ENCODE measurements around the gene PITX2.

The PITX2 gene

GRCh38 chr4:110636680-110637407 lies 14.0 kb upstream of the PITX2 start:
- DNase-seq (ENCODE audit: low read depth in 1 of 2, low spot score in 1 of 2), result no peak

GRCh38 chr4:110636171-110636679 lies 13.3 kb upstream of the PITX2 start:
- DNase-seq (ENCODE audit: low read depth in 1 of 2, low spot score in 1 of 2), result no peak

GRCh38 chr4:110635163-110635865 lies 12.4 kb upstream of the PITX2 start:
- DNase-seq (ENCODE audit: low read depth in 1 of 2, low spot score in 1 of 2), result no peak

- no peak for DNase-seq (ENCODE audit: low read depth in 1 of 2, low spot score in 1 of 2)
Observed at GRCh38 chr4:110634350-110635162, 11.7 kb upstream of the PITX2 start.

GRCh38 chr4:110633358-110634341 lies 10.8 kb upstream of the PITX2 start:
- no peak for DNase-seq (ENCODE audit: low read depth in 1 of 2, low spot score in 1 of 2)

- DNase-seq (ENCODE audit: low read depth in 1 of 2, low spot score in 1 of 2), result no peak
Observed at GRCh38 chr4:110632506-110633357, 9.9 kb upstream of the PITX2 start.

- DNase-seq (ENCODE audit: low read depth in 1 of 2, low spot score in 1 of 2), result no peak
Observed at GRCh38 chr4:110631584-110632505, 9.0 kb upstream of the PITX2 start.

- no peak for DNase-seq (ENCODE audit: low read depth in 1 of 2, low spot score in 1 of 2)
Observed at GRCh38 chr4:110630688-110631402, 8.0 kb upstream of the PITX2 start.

- DNase-seq (ENCODE audit: low read depth in 1 of 2, low spot score in 1 of 2), result no peak
Observed at GRCh38 chr4:110629780-110630687, 7.2 kb upstream of the PITX2 start.

GRCh38 chr4:110629214-110629754 lies 6.4 kb upstream of the PITX2 start:
- DNase-seq (ENCODE audit: low read depth in 1 of 2, low spot score in 1 of 2), result no peak

- no peak for DNase-seq (ENCODE audit: low read depth in 1 of 2, low spot score in 1 of 2)
Observed at GRCh38 chr4:110628663-110629213, 5.9 kb upstream of the PITX2 start.

- DNase-seq (ENCODE audit: low read depth in 1 of 2, low spot score in 1 of 2), result no peak
Observed at GRCh38 chr4:110627977-110628662, 5.2 kb upstream of the PITX2 start.

- DNase-seq (ENCODE audit: low read depth in 1 of 2, low spot score in 1 of 2), result no peak
Observed at GRCh38 chr4:110626532-110627153, 3.8 kb upstream of the PITX2 start.

GRCh38 chr4:110625576-110626257 lies 2.8 kb upstream of the PITX2 start:
- no peak for DNase-seq (ENCODE audit: low read depth in 1 of 2, low spot score in 1 of 2)
